SH-SY5Y (cell line): ENCODE results near the gene CYB561A3.

Source experiments
- GATA2 ChIP-seq: IDR thresholded peaks from 2 replicates; pipeline ENCODE4 v1.6.1; 2011; ENCODE audit warnings: mild to moderate bottlenecking, low read depth, low read length
- GATA3 ChIP-seq: IDR thresholded peaks from 2 replicates; pipeline ENCODE4 v1.6.1; 2011; ENCODE audit warnings: low read depth, mild to moderate bottlenecking, low read length, moderate library complexity

- TF ChIP-seq GATA3 = no peak
- no peak for TF ChIP-seq GATA2
These were observed 8.8 kb upstream of the CYB561A3 start for GRCh38 chr11:61370349-61371005.
